C1 segment of cervical spinal cord (tissue), 14 donors: ENCODE measurements around the gene UBASH3B.

Experiments
- DNase-seq, 14 donors: peaks; one replicate each; lab custom pipeline; 2025; lab: John Stamatoyannopoulos, UW

The UBASH3B gene

GRCh38 chr11:122706291-122707088 lies 51.0 kb downstream of the UBASH3B start:
- no peak for DNase-seq

GRCh38 chr11:122707111-122707510 lies 51.6 kb downstream of the UBASH3B start:
- no peak for DNase-seq

DNA sequence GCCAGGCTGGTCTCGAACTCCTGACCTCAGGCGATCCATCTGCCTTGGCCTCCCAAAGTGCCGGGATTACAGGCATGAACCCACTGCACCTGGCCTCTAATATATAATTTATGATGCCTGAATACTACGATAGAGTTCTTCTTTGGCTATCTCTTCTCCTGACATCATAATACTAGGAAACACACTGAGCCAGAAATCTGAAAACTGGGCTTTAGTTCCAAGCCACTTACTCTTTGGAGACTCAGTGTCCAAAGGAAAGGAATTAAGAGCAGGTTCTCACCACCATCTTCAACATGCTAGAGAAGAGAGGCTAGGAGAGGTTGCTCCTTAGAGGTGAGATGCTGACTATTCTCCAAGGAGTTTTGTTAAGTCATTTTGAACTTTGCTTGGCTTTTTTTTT lies 52.4 kb downstream of the UBASH3B start:
- DNase-seq, result no peak

GRCh38 chr11:122709039-122709760 lies 53.7 kb downstream of the UBASH3B start:
- no peak for DNase-seq

- peak in 1 of 14 donors; percentile 36 for DNase-seq
These were observed 55.8 kb downstream of the UBASH3B start for GRCh38 chr11:122711362-122711761.

- no peak for DNase-seq
These were observed 56.4 kb downstream of the UBASH3B start for GRCh38 chr11:122711831-122712381.

GRCh38 chr11:122714004-122714403 lies 58.5 kb downstream of the UBASH3B start:
- no peak for DNase-seq

- no peak for DNase-seq
These were observed 59.0 kb downstream of the UBASH3B start for GRCh38 chr11:122714484-122714883.

GRCh38 chr11:122715548-122716440 lies 60.3 kb downstream of the UBASH3B start:
- DNase-seq, result no peak

- peak in 2 of 14 donors; percentile 20 to 38 for DNase-seq
These were observed 61.8 kb downstream of the UBASH3B start for GRCh38 chr11:122717264-122717867.

- DNase-seq, result no peak
These were observed 64.8 kb downstream of the UBASH3B start for GRCh38 chr11:122720107-122720881.

- no peak for DNase-seq
These were observed 65.9 kb downstream of the UBASH3B start for GRCh38 chr11:122721201-122721963.

DNA sequence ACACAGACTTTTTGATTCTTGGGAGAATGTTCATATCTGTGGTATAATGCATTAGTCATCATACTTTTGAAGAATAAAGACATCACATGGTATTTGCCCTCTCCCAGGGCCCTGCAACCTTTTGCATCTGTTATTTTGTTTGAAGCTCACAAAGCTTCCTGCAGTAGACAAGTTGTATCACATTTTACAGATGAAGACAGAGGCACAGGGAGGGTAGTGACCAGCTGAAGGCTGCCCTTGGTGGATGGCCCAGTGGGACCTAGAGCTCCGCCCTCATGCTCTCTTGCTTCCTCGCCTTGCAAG lies 66.4 kb downstream of the UBASH3B start:
- no peak for DNase-seq

GRCh38 chr11:122723106-122723505 lies 67.6 kb downstream of the UBASH3B start:
- DNase-seq, result no peak

GRCh38 chr11:122723576-122723975 lies 68.1 kb downstream of the UBASH3B start:
- DNase-seq, result no peak

GRCh38 chr11:122724520-122724919 lies 69.0 kb downstream of the UBASH3B start:
- DNase-seq, result no peak

- no peak for DNase-seq
These were observed 70.5 kb downstream of the UBASH3B start for GRCh38 chr11:122726028-122726427.

GRCh38 chr11:122727101-122727929 lies 71.8 kb downstream of the UBASH3B start:
- DNase-seq, result peak in 1 of 14 donors; percentile 67

- no peak for DNase-seq
These were observed 73.0 kb downstream of the UBASH3B start for GRCh38 chr11:122728561-122728960.
